Lower leg skin (tissue), 3 donors: ENCODE data around the gene CCT8L2.

Experiments
- CTCF ChIP-seq, 3 donors: fragments of 450-650 bp; IDR thresholded peaks; one replicate each; pipeline ENCODE4 v1.5.1; 2016; ENCODE audit warnings: antibody characterized with exemption in 3 of 3, mild to moderate bottlenecking in 3 of 3, moderate library complexity in 2 of 3
- POLR2A ChIP-seq, 2 donors: fragments of 450-650 bp; IDR thresholded peaks; one replicate each; pipeline ENCODE4 v1.6.1; 2016 to 2017; ENCODE audit warnings: antibody characterized with exemption in 2 of 2, mild to moderate bottlenecking in 1 of 2, moderate library complexity in 1 of 2

- TF ChIP-seq CTCF (IDR thresholded peaks at IDR 0.05): no peak
- TF ChIP-seq POLR2A (IDR thresholded peaks at IDR 0.05): no peak
These were observed 9.0 kb upstream of the CCT8L2 start for GRCh38 chr22:16601437-16602223.
